Astrocyte (in vitro differentiated cells and primary cell): ENCODE data around the gene ZNF8. TPM values are rescaled to one million over a fixed set of nuclear protein-coding genes. Genes with fewer than 3 reads are reported as not detected.

Experiments
- DNase-seq: peaks from one replicate; pipeline ENCODE4 v3.0.0-alpha.2; 2010; ENCODE audit warnings: low read depth
- FAIRE-seq: peaks from 2 replicates; lab custom pipeline; 2011; peaks lifted over from hg19 to GRCh38; lab: Jason Lieb, UNC
- H2AFZ ChIP-seq: 2 replicates; pipeline ENCODE4 v1.6.0; 2012; ENCODE audit warnings: low read depth, low read length, inconsistent platforms
- H3K27ac ChIP-seq: 2 replicates; pipeline ENCODE4 v1.5.1; 2011; ENCODE audit warnings: low read depth, low read length, inconsistent platforms
- H3K27me3 ChIP-seq: 2 replicates; pipeline ENCODE4 v1.6.0; 2011; ENCODE audit warnings: low read length, inconsistent platforms; ENCODE audit not compliant: insufficient read depth
- H3K36me3 ChIP-seq: 2 replicates; pipeline ENCODE4 v1.5.1; 2011; ENCODE audit warnings: low read length, inconsistent platforms; ENCODE audit not compliant: insufficient read depth
- H3K4me1 ChIP-seq: 2 replicates; pipeline ENCODE4 v1.5.1; 2011; ENCODE audit warnings: low read length, inconsistent platforms; ENCODE audit not compliant: insufficient read depth
- H3K4me2 ChIP-seq: 2 replicates; pipeline ENCODE4 v1.6.0; 2012; ENCODE audit warnings: low read length, inconsistent platforms
- H3K4me3 ChIP-seq: 2 replicates; pipeline ENCODE4 v1.5.1; 2011; ENCODE audit warnings: low read depth, mild to moderate bottlenecking, low read length, inconsistent platforms; ENCODE audit not compliant: insufficient read depth
- H3K79me2 ChIP-seq: 2 replicates; pipeline ENCODE4 v1.6.0; 2012; ENCODE audit warnings: mild to moderate bottlenecking, low read length, inconsistent platforms; ENCODE audit not compliant: insufficient read depth
- H3K9ac ChIP-seq: 2 replicates; pipeline ENCODE4 v1.6.0; 2012; ENCODE audit warnings: mild to moderate bottlenecking, low read length, inconsistent platforms
- H3K9me3 ChIP-seq: 2 replicates; pipeline ENCODE4 v1.5.1; 2012; ENCODE audit warnings: low read depth, mild to moderate bottlenecking, low read length, inconsistent platforms; ENCODE audit not compliant: insufficient read depth
- H4K20me1 ChIP-seq: 2 replicates; pipeline ENCODE4 v1.6.0; 2012; ENCODE audit warnings: low read length, inconsistent platforms; ENCODE audit not compliant: insufficient read depth
- H3K27ac Mint-ChIP-seq: one replicate; pipeline ENCODE4 v1.8.0; 2021; ENCODE audit warnings: mild to moderate bottlenecking, mixed read lengths; ENCODE audit not compliant: unreplicated experiment
- H3K27me3 Mint-ChIP-seq: one replicate; pipeline ENCODE4 v1.8.0; 2021; ENCODE audit warnings: low read depth, mixed read lengths; ENCODE audit not compliant: unreplicated experiment
- H3K36me3 Mint-ChIP-seq: one replicate; pipeline ENCODE4 v1.8.0; 2021; ENCODE audit warnings: low read depth, mixed read lengths; ENCODE audit not compliant: unreplicated experiment
- H3K4me1 Mint-ChIP-seq: one replicate; pipeline ENCODE4 v1.8.0; 2021; ENCODE audit warnings: low read depth, mixed read lengths; ENCODE audit not compliant: unreplicated experiment
- H3K4me3 Mint-ChIP-seq: one replicate; pipeline ENCODE4 v1.8.0; 2021; ENCODE audit warnings: mild to moderate bottlenecking, moderate library complexity, mixed read lengths; ENCODE audit not compliant: unreplicated experiment
- H3K9me3 Mint-ChIP-seq: one replicate; pipeline ENCODE4 v1.8.0; 2021; ENCODE audit warnings: mild to moderate bottlenecking, mixed read lengths; ENCODE audit not compliant: unreplicated experiment
- EZH2 ChIP-seq: IDR thresholded peaks from 2 replicates; pipeline ENCODE4 v1.6.1; 2012; ENCODE audit warnings: mild to moderate bottlenecking, low read length, inconsistent platforms; ENCODE audit not compliant: insufficient read depth
- total RNA-seq: library from RNA; stranded (reverse); gene quantifications from 2 replicates; pipeline ENCODE4 v1.2.1, GENCODE V29; 2021
- TF ChIP-seq, protein P1 (sequence below): IDR thresholded peaks from 2 replicates; pipeline ENCODE4 v1.5.1; 2011; ENCODE audit warnings: low read depth, mild to moderate bottlenecking, inconsistent platforms, low read length, moderate library complexity; ENCODE audit not compliant: insufficient read depth

Gene ZNF8
- total RNA-seq, 1 donor from 2014 or later: 10.0 TPM

- Histone ChIP-seq H4K20me1 (peaks cover 8% of the 10 kb centered on the region), H3K4me1 (peaks cover 10% of the 10 kb centered on the region), H3K27me3 (no peaks in the 10 kb centered on the region), H2AFZ (no peak overlapping the region), H3K79me2 (peaks cover 46% of the 10 kb centered on the region), H3K27ac (no peak overlapping the region), H3K4me2 (no peak overlapping the region), H3K4me3 (no peak overlapping the region), H3K9ac (no peak overlapping the region), H3K36me3 (peaks cover 2% of the 10 kb centered on the region), H3K9me3 (peaks cover 15% of the 10 kb centered on the region)
- TF ChIP-seq, protein P1, sequence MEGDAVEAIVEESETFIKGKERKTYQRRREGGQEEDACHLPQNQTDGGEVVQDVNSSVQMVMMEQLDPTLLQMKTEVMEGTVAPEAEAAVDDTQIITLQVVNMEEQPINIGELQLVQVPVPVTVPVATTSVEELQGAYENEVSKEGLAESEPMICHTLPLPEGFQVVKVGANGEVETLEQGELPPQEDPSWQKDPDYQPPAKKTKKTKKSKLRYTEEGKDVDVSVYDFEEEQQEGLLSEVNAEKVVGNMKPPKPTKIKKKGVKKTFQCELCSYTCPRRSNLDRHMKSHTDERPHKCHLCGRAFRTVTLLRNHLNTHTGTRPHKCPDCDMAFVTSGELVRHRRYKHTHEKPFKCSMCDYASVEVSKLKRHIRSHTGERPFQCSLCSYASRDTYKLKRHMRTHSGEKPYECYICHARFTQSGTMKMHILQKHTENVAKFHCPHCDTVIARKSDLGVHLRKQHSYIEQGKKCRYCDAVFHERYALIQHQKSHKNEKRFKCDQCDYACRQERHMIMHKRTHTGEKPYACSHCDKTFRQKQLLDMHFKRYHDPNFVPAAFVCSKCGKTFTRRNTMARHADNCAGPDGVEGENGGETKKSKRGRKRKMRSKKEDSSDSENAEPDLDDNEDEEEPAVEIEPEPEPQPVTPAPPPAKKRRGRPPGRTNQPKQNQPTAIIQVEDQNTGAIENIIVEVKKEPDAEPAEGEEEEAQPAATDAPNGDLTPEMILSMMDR: no peak
- no peak for TF ChIP-seq EZH2
- Mint-ChIP-seq H3K36me3 (peaks cover 47% of the 10 kb centered on the region), H3K4me3 (no peak overlapping the region), H3K27me3 (no peaks in the 10 kb centered on the region), H3K4me1 (peaks cover 15% of the 10 kb centered on the region), H3K27ac (no peak overlapping the region), H3K9me3 (peaks cover 19% of the 10 kb centered on the region)
- DNase-seq: no peak
- no peak for FAIRE-seq
Measured at GRCh38 chr19:58275564-58275963, 3.2 kb upstream of the ZNF8 start.

GRCh38 chr19:58277197-58277596 is 1.6 kb upstream of the ZNF8 start:
- Histone ChIP-seq H3K4me1 (peaks cover 10% of the 10 kb centered on the region), H2AFZ (no peak overlapping the region), H4K20me1 (peaks cover 17% of the 10 kb centered on the region), H3K9ac (no peak overlapping the region), H3K79me2 (peaks cover 51% of the 10 kb centered on the region), H3K4me3 (no peak overlapping the region), H3K27ac (no peak overlapping the region), H3K4me2 (no peak overlapping the region), H3K9me3 (peaks cover 6% of the 10 kb centered on the region), H3K27me3 (no peaks in the 10 kb centered on the region), H3K36me3 (peaks cover 5% of the 10 kb centered on the region)
- peaks cover 3% of the 10 kb centered on the region for H3K9me3 Mint-ChIP-seq
- peaks cover 21% of the 10 kb centered on the region for H3K4me1 Mint-ChIP-seq
- H3K27me3 Mint-ChIP-seq: no peaks in the 10 kb centered on the region
- H3K27ac Mint-ChIP-seq: no peak overlapping the region
- peak overlapping the region; percentile 92 for H3K4me3 Mint-ChIP-seq
- no peak for TF ChIP-seq EZH2
- TF ChIP-seq, protein P1: no peak
- peaks cover 38% of the 10 kb centered on the region for H3K36me3 Mint-ChIP-seq
- FAIRE-seq (no peak), DNase-seq (no peak)

GRCh38 chr19:58277748-58278540 is 811 bp upstream of the ZNF8 start:
- Histone ChIP-seq H3K4me1 (peaks cover 10% of the 10 kb centered on the region), H3K36me3 (peaks cover 5% of the 10 kb centered on the region), H3K27me3 (no peaks in the 10 kb centered on the region), H3K9me3 (peaks cover 3% of the 10 kb centered on the region), H3K4me3 (peak overlapping the region; percentile 95), H3K79me2 (peaks cover 56% of the 10 kb centered on the region), H4K20me1 (peaks cover 17% of the 10 kb centered on the region), H3K4me2 (peak overlapping the region; percentile 89), H3K9ac (peak overlapping the region; percentile 95), H3K27ac (peak overlapping the region; percentile 93), H2AFZ (peak overlapping the region; percentile 75)
- H3K4me3 Mint-ChIP-seq: peak overlapping the region; percentile 92
- peaks cover 34% of the 10 kb centered on the region for H3K36me3 Mint-ChIP-seq
- no peak for FAIRE-seq
- no peak for DNase-seq
- H3K27me3 Mint-ChIP-seq: no peaks in the 10 kb centered on the region
- peak overlapping the region; percentile 86 for H3K27ac Mint-ChIP-seq
- peaks cover 2% of the 10 kb centered on the region for H3K9me3 Mint-ChIP-seq
- TF ChIP-seq EZH2: no peak
- TF ChIP-seq, protein P1: no peak
- H3K4me1 Mint-ChIP-seq: peaks cover 21% of the 10 kb centered on the region
